Keratinocyte (primary cell): ENCODE measurements around the gene PPP1R3E. TPM values are rescaled to one million over a fixed set of nuclear protein-coding genes. Genes with fewer than 3 reads are reported as not detected.

Source experiments
- DNase-seq: peaks from one replicate; pipeline ENCODE4 v3.0.0-alpha.2; 2011; ENCODE audit warnings: low read depth, missing footprints, low spot score
- FAIRE-seq: peaks from 2 replicates; lab custom pipeline; 2011; peaks lifted over from hg19 to GRCh38; lab: Jason Lieb, UNC
- H2AFZ ChIP-seq: 2 replicates; pipeline ENCODE4 v1.6.0; 2012; ENCODE audit warnings: low read length, control low read depth, inconsistent platforms; ENCODE audit not compliant: control insufficient read depth
- H3K27ac ChIP-seq: 2 replicates; pipeline ENCODE4 v1.5.1; 2011; ENCODE audit warnings: low read length; ENCODE audit not compliant: control insufficient read depth, insufficient read depth
- H3K27me3 ChIP-seq: 3 replicates; pipeline ENCODE4 v1.6.0; 2011; ENCODE audit warnings: low read length; ENCODE audit not compliant: control insufficient read depth, insufficient read depth; ENCODE audit errors: extremely low read depth
- H3K36me3 ChIP-seq, 2 experiments: 2 replicates in 1 of 2; 3 replicates in 1 of 2; pipeline ENCODE4 v1.5.1; 2011; ENCODE audit warnings: low read length in 2 of 2, mild to moderate bottlenecking in 1 of 2; ENCODE audit not compliant: control insufficient read depth in 2 of 2, insufficient read depth in 2 of 2; ENCODE audit errors: extremely low read depth in 1 of 2
- H3K4me1 ChIP-seq: 3 replicates; pipeline ENCODE4 v1.5.1; 2011; ENCODE audit warnings: low read length; ENCODE audit not compliant: control insufficient read depth, insufficient read depth; ENCODE audit errors: extremely low read depth
- H3K4me2 ChIP-seq: 3 replicates; pipeline ENCODE4 v1.6.0; 2011; ENCODE audit warnings: low read depth, low read length; ENCODE audit not compliant: control insufficient read depth, insufficient read depth; ENCODE audit errors: extremely low read depth
- H3K4me3 ChIP-seq, 3 experiments: fragments of 200-600 bp in 1 of 3; sonication (generic) in 1 of 3; 2 replicates in 2 of 3; 3 replicates in 1 of 3; pipeline ENCODE4 v1.5.1; 2011 to 2016; ENCODE audit warnings: low read length in 3 of 3, mild to moderate bottlenecking in 3 of 3, control low read depth in 2 of 3, inconsistent platforms in 1 of 3, low read depth in 1 of 3, mixed read lengths in 1 of 3, mixed run types in 1 of 3, moderate library complexity in 1 of 3; ENCODE audit not compliant: control insufficient read depth in 2 of 3, insufficient read depth in 2 of 3; ENCODE audit errors: extremely low read depth in 1 of 3
- H3K79me2 ChIP-seq: 2 replicates; pipeline ENCODE4 v1.6.0; 2012; ENCODE audit warnings: low read length; ENCODE audit not compliant: control insufficient read depth, insufficient read depth
- H3K9ac ChIP-seq: 3 replicates; pipeline ENCODE4 v1.6.0; 2011; ENCODE audit warnings: low read length; ENCODE audit not compliant: control insufficient read depth, insufficient read depth; ENCODE audit errors: extremely low read depth
- H3K9me1 ChIP-seq: 3 replicates; pipeline ENCODE4 v1.6.0; 2011; ENCODE audit warnings: low read length; ENCODE audit not compliant: control insufficient read depth, insufficient read depth; ENCODE audit errors: extremely low read depth
- H3K9me3 ChIP-seq: 2 replicates; pipeline ENCODE4 v1.5.1; 2012; ENCODE audit warnings: low read depth, low read length; ENCODE audit not compliant: control insufficient read depth
- H4K20me1 ChIP-seq: 3 replicates; pipeline ENCODE4 v1.6.0; 2011; ENCODE audit warnings: low read length; ENCODE audit not compliant: control insufficient read depth, insufficient read depth; ENCODE audit errors: extremely low read depth
- CTCF ChIP-seq, 3 experiments: IDR thresholded peaks in 1 of 3; conservative IDR thresholded peaks in 1 of 3; optimal IDR thresholded peaks in 1 of 3; 2 replicates in 2 of 3; 3 replicates in 1 of 3; pipeline versions ENCODE3 to v1.5.1; 2011; ENCODE audit warnings: low read length in 3 of 3, mild to moderate bottlenecking in 3 of 3, moderate library complexity in 2 of 3, control low read depth in 1 of 3, inconsistent platforms in 1 of 3; ENCODE audit not compliant: insufficient read depth in 2 of 3; ENCODE audit errors: extremely low read depth in 1 of 3
- EZH2 ChIP-seq: IDR thresholded peaks from one replicate; pipeline ENCODE4 v1.6.1; 2012; ENCODE audit warnings: inconsistent platforms, mild to moderate bottlenecking, low read length, moderate library complexity
- dilution Hi-C: fragments of 300-500 bp; cut with MboI; formaldehyde crosslinking; loops from one replicate; pipeline ENCODE4 v1.7.0; 2020; ENCODE audit warnings: low sequenced_read_pairs; ENCODE audit not compliant: extremely low pct_ligation_motif_present
- polyA plus RNA-seq, 5 experiments: library from polyadenylated mRNA; depleted of rRNA in 3 of 5; stranded (reverse) in 3 of 5; stranded (forward) in 1 of 5; unstranded in 1 of 5; fragments of >200 nt; gene quantifications; 1 replicate in 1 of 5; 2 replicates in 3 of 5; 3 replicates in 1 of 5; pipeline versions ENCODE4 v1.2.1 to v1.2.3, GENCODE V29; 2011 to 2012; ENCODE audit warnings: missing spikeins in 2 of 5, low read depth in 1 of 5, low replicate concordance in 1 of 5

PPP1R3E gene
- polyA plus RNA-seq, 1 donor (not counting 4 experiments of a cell fraction or from before 2014, with no cell fraction given), result 2.5 TPM

DNA sequence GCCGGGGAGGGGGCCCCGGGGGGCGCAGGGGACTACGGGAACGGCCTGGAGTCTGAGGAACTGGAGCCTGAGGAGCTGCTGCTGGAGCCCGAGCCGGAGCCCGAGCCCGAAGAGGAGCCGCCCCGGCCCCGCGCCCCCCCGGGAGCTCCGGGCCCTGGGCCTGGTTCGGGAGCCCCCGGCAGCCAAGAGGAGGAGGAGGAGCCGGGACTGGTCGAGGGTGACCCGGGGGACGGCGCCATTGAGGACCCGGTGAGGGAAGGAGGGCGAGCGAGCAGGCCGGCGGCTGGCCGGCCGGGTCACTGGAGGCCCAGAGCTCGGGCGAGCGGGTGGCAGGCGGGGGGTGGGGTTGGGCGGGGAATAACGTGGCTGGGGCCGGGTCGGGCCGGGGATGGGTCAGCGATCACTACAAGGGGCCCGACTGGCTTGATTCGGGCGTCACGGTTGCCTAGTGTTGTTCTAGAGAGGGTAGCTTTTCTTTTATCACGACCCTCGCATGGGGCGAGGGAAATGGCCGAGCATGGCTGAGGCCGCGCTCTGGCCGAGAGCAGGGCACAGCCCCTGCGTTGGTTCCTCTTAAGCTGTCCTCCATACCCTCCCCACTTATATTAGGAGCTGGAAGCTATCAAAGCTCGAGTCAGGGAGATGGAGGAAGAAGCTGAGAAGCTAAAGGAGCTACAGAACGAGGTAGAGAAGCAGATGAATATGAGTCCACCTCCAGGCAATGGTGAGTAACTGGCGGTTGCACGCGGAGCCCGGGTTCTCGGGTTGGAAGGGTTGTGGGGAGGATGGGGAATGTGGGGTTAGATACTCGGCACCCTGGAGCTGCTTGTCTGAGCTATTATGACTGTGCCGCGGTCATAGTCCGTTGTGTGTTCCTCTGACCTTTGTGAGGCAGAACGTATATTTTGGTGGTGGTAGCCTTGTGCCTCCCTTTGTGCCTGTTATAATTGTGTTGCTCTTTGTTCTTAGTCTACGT is 19.2 kb upstream of the PPP1R3E start:
- no peaks in the 10 kb centered on the region for H3K9me1 ChIP-seq
- peaks cover 19% of the 10 kb centered on the region for H3K4me1 ChIP-seq
- peaks cover 20 to 22% of the 10 kb centered on the region in 2 experiments for H3K36me3 ChIP-seq
- H3K4me2 ChIP-seq, result peak overlapping the region; percentile 97
- H3K9me3 ChIP-seq, result no peaks in the 10 kb centered on the region
- no peaks in the 10 kb centered on the region for H3K27me3 ChIP-seq
- H3K4me3 ChIP-seq, result peak overlapping the region; percentile 83 to 93 (median 91)
- no peak for TF ChIP-seq EZH2
- no peak for TF ChIP-seq CTCF (optimal IDR thresholded peaks at IDR 0.05 in 1 of 3, IDR thresholded peaks at IDR 0.05 in 1 of 3, conservative IDR thresholded peaks at IDR 0.05 in 1 of 3; ENCODE audit: extremely low read depth in 1 of 3, insufficient read depth in 2 of 3, low read length in 3 of 3)
- FAIRE-seq (peak; percentile 66), DNase-seq (no peak)
- H4K20me1 ChIP-seq, result no peaks in the 10 kb centered on the region
- H3K9ac ChIP-seq, result peak overlapping the region; percentile 98
- H3K79me2 ChIP-seq, result peaks cover 25% of the 10 kb centered on the region
- dilution Hi-C loops, result no loop called here
- peak overlapping the region; percentile 98 for H3K27ac ChIP-seq
- H2AFZ ChIP-seq, result peak overlapping the region; percentile 42

GRCh38 chr14:23320584-23321571 is 18.2 kb upstream of the PPP1R3E start, which contains the start of gene PABPN1:
Gene PABPN1, plus strand, starts transcription at chr14:23321457. Its CDS starts 13 bp downstream, at chr14:23321470.
- Histone ChIP-seq H3K9me1 (no peaks in the 10 kb centered on the region), H3K4me2 (peak within 1 kb of the TSS; percentile 97), H3K4me3 (peak within 1 kb of the TSS; percentile 83 to 93 (median 91)), H3K9ac (peak within 1 kb of the TSS; percentile 98), H3K79me2 (peaks cover 25% of the 10 kb centered on the region), H2AFZ (peak within 1 kb of the TSS; percentile 93), H3K36me3 (peaks cover 20 to 22% of the 10 kb centered on the region in 2 experiments), H3K9me3 (no peaks in the 10 kb centered on the region), H3K27me3 (no peaks in the 10 kb centered on the region), H3K4me1 (peaks cover 19% of the 10 kb centered on the region), H4K20me1 (no peaks in the 10 kb centered on the region), H3K27ac (peak within 1 kb of the TSS; percentile 98)
- DNase-seq (peak; percentile 98), FAIRE-seq (peak; percentile 5)
- no peak for TF ChIP-seq EZH2
- TF ChIP-seq CTCF (optimal IDR thresholded peaks at IDR 0.05 in 1 of 3, IDR thresholded peaks at IDR 0.05 in 1 of 3, conservative IDR thresholded peaks at IDR 0.05 in 1 of 3; ENCODE audit: extremely low read depth in 1 of 3, insufficient read depth in 2 of 3, low read length in 3 of 3), result no peak
- dilution Hi-C loops, result no loop called here
